B cell (primary cell): ENCODE data around the gene TANC1.

ENCODE experiments used
- CTCF ChIP-seq: fragments of 200-600 bp; IDR thresholded peaks from one replicate; pipeline ENCODE4 v1.8.0; 2022; ENCODE audit warnings: antibody characterized with exemption, mild to moderate bottlenecking
- EZH2 ChIP-seq: IDR thresholded peaks from 2 replicates; pipeline ENCODE4 v1.6.1; 2012; ENCODE audit warnings: borderline replicate concordance, low read depth, mild to moderate bottlenecking, moderate library complexity, low read length; ENCODE audit not compliant: insufficient read depth, poor library complexity, severe bottlenecking

DNA sequence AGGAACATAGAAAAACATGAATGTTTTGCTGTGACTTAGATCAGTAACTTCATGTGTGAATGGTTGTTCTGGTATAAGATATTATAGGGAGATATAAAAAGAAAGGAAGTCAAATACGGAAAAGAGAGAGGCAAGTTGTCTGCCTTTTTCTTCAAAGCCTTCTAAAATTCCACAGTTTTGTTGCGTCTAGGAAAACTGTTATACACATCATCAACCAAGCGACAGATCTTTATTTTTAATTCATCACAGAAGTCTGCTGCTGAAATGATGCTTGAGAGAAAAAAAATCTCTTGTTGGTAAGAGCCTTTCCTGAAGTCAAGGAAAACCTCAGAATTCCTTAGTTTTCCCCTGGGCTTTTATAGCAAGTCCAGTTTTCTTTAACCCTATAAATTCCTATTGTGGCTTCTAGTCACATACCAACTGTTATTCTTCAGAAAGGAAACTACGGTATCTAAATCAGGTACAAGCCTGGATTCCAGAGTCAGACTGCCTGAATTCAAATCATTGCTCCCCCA is 36.3 kb upstream of the TANC1 start:
- no peak for TF ChIP-seq CTCF
- no peak for TF ChIP-seq EZH2
